Activated T-cell treated with anti-CD3 and anti-CD28 coated beads, Interleukin-2, amount 50 U/mL, for 1 hour (primary cell): ENCODE results near the gene GLB1L.
A peak's percentile ranks its signal among the peaks of the same experiment; 100 is the strongest.
"Not testable (repeated sequence)": the region's sequence is repeated elsewhere in the genome, so short reads cannot be mapped to it uniquely, and the experiment has no call there.

Experiments used
- DNase-seq: peaks from one replicate; pipeline ENCODE4 v3.0.0-alpha.2; 2020

The GLB1L gene

GRCh38 chr2:219279916-219280516 lies 34.8 kb upstream of the GLB1L start:
- DNase-seq, result no peak

- peak; percentile 98 for DNase-seq
Measured at GRCh38 chr2:219279151-219279915, 34.1 kb upstream of the GLB1L start, which contains the start of gene DNAJB2. TSS of gene DNAJB2 (plus strand) at chr2:219279366. CDS start at chr2:219279834, 468 bp downstream.

GRCh38 chr2:219278655-219279150 lies 33.5 kb upstream of the GLB1L start:
- DNase-seq, result no peak

- DNase-seq, result peak; percentile 82
Measured at GRCh38 chr2:219277703-219278654, 32.7 kb upstream of the GLB1L start.

- DNase-seq, result no peak
Measured at GRCh38 chr2:219274361-219274921, 29.2 kb upstream of the GLB1L start.

- no peak for DNase-seq
Measured at GRCh38 chr2:219273937-219274336, 28.7 kb upstream of the GLB1L start.

- no peak for DNase-seq
Measured at GRCh38 chr2:219272995-219273394, 27.8 kb upstream of the GLB1L start.

GRCh38 chr2:219272356-219272755 lies 27.1 kb upstream of the GLB1L start:
- DNase-seq, result no peak

- no peak for DNase-seq
Measured at GRCh38 chr2:219271021-219271420, 25.8 kb upstream of the GLB1L start.

- no peak for DNase-seq
Measured at GRCh38 chr2:219270055-219270372, 24.8 kb upstream of the GLB1L start.

- no peak for DNase-seq
Measured at GRCh38 chr2:219269362-219270054, 24.3 kb upstream of the GLB1L start.

GRCh38 chr2:219268294-219268693 lies 23.1 kb upstream of the GLB1L start:
- DNase-seq, result no peak

- no peak for DNase-seq
Measured at GRCh38 chr2:219266886-219267285, 21.6 kb upstream of the GLB1L start.

GRCh38 chr2:219266232-219266631 lies 21.0 kb upstream of the GLB1L start:
- DNase-seq, result no peak

GRCh38 chr2:219261024-219261855 lies 16.0 kb upstream of the GLB1L start:
- no peak for DNase-seq

GRCh38 chr2:219258942-219259341 lies 13.7 kb upstream of the GLB1L start:
- not testable (repeated sequence) for DNase-seq

GRCh38 chr2:219254590-219255201 lies 9.5 kb upstream of the GLB1L start:
- DNase-seq, result peak; percentile 67

GRCh38 chr2:219253753-219254589 lies 8.7 kb upstream of the GLB1L start, which contains the start of gene TUBA4A:
TSS of gene TUBA4A (minus strand) at chr2:219253918. CDS start at chr2:219253858, 60 bp downstream.
- DNase-seq, result peak; percentile 96

GRCh38 chr2:219252900-219253752 lies 7.9 kb upstream of the GLB1L start, which contains the start of gene TUBA4B:
TSS of gene TUBA4B (plus strand) at chr2:219253243. CDS start at chr2:219253408, 165 bp downstream.
- DNase-seq, result peak; percentile 59
